ENCODE results near the gene TMEM256. TPM values are rescaled to one million over a fixed set of nuclear protein-coding genes. Genes with fewer than 3 reads are reported as not detected.

The TMEM256 gene
- total RNA-seq, 4 donors from 2014 or later, result 31.1 to 66.6 (median 57.8) TPM

- no peaks in the 10 kb centered on the region for H3K9me3 ChIP-seq
- H3K4me1 ChIP-seq, result peaks cover 0 to 36% (median 13%) of the 10 kb centered on the region in 3 donors
- TF ChIP-seq POLR2AphosphoS5 (IDR thresholded peaks at IDR 0.05), result no peak
- TF ChIP-seq CTCF (IDR thresholded peaks at IDR 0.05), result no peak
- no peak for TF ChIP-seq EP300 (IDR thresholded peaks at IDR 0.05)
- TF ChIP-seq POLR2A (IDR thresholded peaks at IDR 0.05), result no peak
- no peak overlapping the region for H3K4me3 ChIP-seq
- whole genome bisulfite sequencing, 2 donors (ENCODE audit: low coverage in 1 of 2), result 69% methylated on average over 7 of the region's 58 CpGs; no CpG with 5 or more reads in 1 of the 2 donors
- no peak overlapping the region for H3K27ac ChIP-seq
- H3K36me3 ChIP-seq, result peaks cover 0 to 31% of the 10 kb centered on the region in 2 donors
- no peak for ATAC-seq
- no peaks in the 10 kb centered on the region for H3K27me3 ChIP-seq
Measured at GRCh38 chr17:7408252-7408727, 4.4 kb upstream of the TMEM256 start.

- Histone ChIP-seq H3K4me1 (peaks cover 4 to 42% (median 18%) of the 10 kb centered on the region in 3 donors), H3K9me3 (no peaks in the 10 kb centered on the region), H3K27me3 (no peaks in the 10 kb centered on the region), H3K27ac (peak within 1 kb of the TSS in 1 of 4 donors; percentile 95), H3K36me3 (peaks cover 0 to 31% of the 10 kb centered on the region in 2 donors), H3K4me3 (no peak within 1 kb of the TSS)
- no peak for ATAC-seq
- WGBS, 2 donors (ENCODE audit: low coverage in 1 of 2), result 50 to 72% methylated on average over 4 to 5 of the region's 12 CpGs
- TF ChIP-seq POLR2A (IDR thresholded peaks at IDR 0.05) (no peak), EP300 (IDR thresholded peaks at IDR 0.05) (no peak), POLR2AphosphoS5 (IDR thresholded peaks at IDR 0.05) (no peak), CTCF (IDR thresholded peaks at IDR 0.05) (no peak)
Measured at GRCh38 chr17:7407485-7408251, 3.8 kb upstream of the TMEM256 start, which contains the start of gene NLGN2. Gene NLGN2, plus strand, starts transcription at chr17:7407845. Its CDS starts 411 bp downstream, at chr17:7408256.

GRCh38 chr17:7407082-7407481 lies 3.2 kb upstream of the TMEM256 start:
- no peak overlapping the region for H3K4me3 ChIP-seq
- TF ChIP-seq POLR2A (IDR thresholded peaks at IDR 0.05) (no peak), POLR2AphosphoS5 (IDR thresholded peaks at IDR 0.05) (no peak), EP300 (IDR thresholded peaks at IDR 0.05) (no peak), CTCF (IDR thresholded peaks at IDR 0.05) (no peak)
- WGBS, 2 donors (ENCODE audit: low coverage in 1 of 2), result 75 to 93% methylated on average over 2 to 10 of the region's 13 CpGs
- no peaks in the 10 kb centered on the region for H3K27me3 ChIP-seq
- H3K36me3 ChIP-seq, result peaks cover 0 to 31% of the 10 kb centered on the region in 2 donors
- no peak overlapping the region for H3K27ac ChIP-seq
- no peak for ATAC-seq
- peaks cover 4 to 48% (median 24%) of the 10 kb centered on the region in 3 donors for H3K4me1 ChIP-seq
- H3K9me3 ChIP-seq, result no peaks in the 10 kb centered on the region

- 39 to 59% methylated on average over 3 to 8 of the region's 12 CpGs for WGBS, 2 donors (ENCODE audit: low coverage in 1 of 2)
- no peaks in the 10 kb centered on the region for H3K27me3 ChIP-seq
- ATAC-seq, result no peak
- peak overlapping the region in 1 of 2 donors; percentile 88 for H3K4me3 ChIP-seq
- H3K4me1 ChIP-seq, result peaks cover 4 to 55% (median 24%) of the 10 kb centered on the region in 3 donors
- peaks cover 0 to 31% of the 10 kb centered on the region in 2 donors for H3K36me3 ChIP-seq
- H3K27ac ChIP-seq, result peak overlapping the region in 2 of 4 donors; percentile 93 to 95
- TF ChIP-seq CTCF (IDR thresholded peaks at IDR 0.05) (no peak), POLR2AphosphoS5 (IDR thresholded peaks at IDR 0.05) (no peak), EP300 (IDR thresholded peaks at IDR 0.05) (no peak), POLR2A (IDR thresholded peaks at IDR 0.05) (no peak)
- H3K9me3 ChIP-seq, result no peaks in the 10 kb centered on the region
Measured at GRCh38 chr17:7406235-7406825, 2.4 kb upstream of the TMEM256 start.
